Medulla oblongata (tissue), 1 donor: ENCODE results near the gene TMEM212.
A peak's percentile ranks its signal among the peaks of the same experiment; 100 is the strongest.
"Not testable (repeated sequence)": the region's sequence is repeated elsewhere in the genome, so short reads cannot be mapped to it uniquely, and the experiment has no call there.

ENCODE experiments used
- DNase-seq: peaks from one replicate; pipeline ENCODE4 v3.0.0-alpha.2; 2015; ENCODE audit errors: extremely low spot score

Gene TMEM212

GRCh38 chr3:171813278-171813896, 29.8 kb upstream of the TMEM212 start:
- DNase-seq, result no peak

- DNase-seq, result no peak
Observed at GRCh38 chr3:171813897-171814460, 29.2 kb upstream of the TMEM212 start.

GRCh38 chr3:171814662-171815061, 28.5 kb upstream of the TMEM212 start:
- not testable (repeated sequence) for DNase-seq

- DNase-seq, result no peak
Observed at GRCh38 chr3:171815973-171816595, 27.1 kb upstream of the TMEM212 start.

- DNase-seq, result no peak
Observed at GRCh38 chr3:171817074-171817800, 25.9 kb upstream of the TMEM212 start.

GRCh38 chr3:171821044-171821443, 22.1 kb upstream of the TMEM212 start:
- no peak for DNase-seq

- DNase-seq, result no peak
Observed at GRCh38 chr3:171821778-171822358, 21.3 kb upstream of the TMEM212 start.

GRCh38 chr3:171822431-171823106, 20.6 kb upstream of the TMEM212 start:
- DNase-seq, result no peak

GRCh38 chr3:171824116-171824515, 19.0 kb upstream of the TMEM212 start:
- peak; percentile 63 for DNase-seq

GRCh38 chr3:171824824-171825221, 18.3 kb upstream of the TMEM212 start:
- DNase-seq, result no peak

GRCh38 chr3:171825222-171825828, 17.8 kb upstream of the TMEM212 start:
- no peak for DNase-seq

GRCh38 chr3:171827385-171827784, 15.8 kb upstream of the TMEM212 start:
- no peak for DNase-seq

GRCh38 chr3:171827836-171828458, 15.2 kb upstream of the TMEM212 start:
- DNase-seq, result no peak

GRCh38 chr3:171828902-171829770, 14.0 kb upstream of the TMEM212 start:
- no peak for DNase-seq

GRCh38 chr3:171829841-171830517, 13.2 kb upstream of the TMEM212 start:
- peak; percentile 81 for DNase-seq

GRCh38 chr3:171830518-171830875, 12.7 kb upstream of the TMEM212 start:
- DNase-seq, result no peak

- DNase-seq, result no peak
Observed at GRCh38 chr3:171831936-171832335, 11.2 kb upstream of the TMEM212 start.

GRCh38 chr3:171832989-171833388, 10.2 kb upstream of the TMEM212 start:
- no peak for DNase-seq

GRCh38 chr3:171833789-171834460, 9.2 kb upstream of the TMEM212 start:
- DNase-seq, result peak; percentile 62
